Measurements from ENCODE around the gene ACOT8.

DNA sequence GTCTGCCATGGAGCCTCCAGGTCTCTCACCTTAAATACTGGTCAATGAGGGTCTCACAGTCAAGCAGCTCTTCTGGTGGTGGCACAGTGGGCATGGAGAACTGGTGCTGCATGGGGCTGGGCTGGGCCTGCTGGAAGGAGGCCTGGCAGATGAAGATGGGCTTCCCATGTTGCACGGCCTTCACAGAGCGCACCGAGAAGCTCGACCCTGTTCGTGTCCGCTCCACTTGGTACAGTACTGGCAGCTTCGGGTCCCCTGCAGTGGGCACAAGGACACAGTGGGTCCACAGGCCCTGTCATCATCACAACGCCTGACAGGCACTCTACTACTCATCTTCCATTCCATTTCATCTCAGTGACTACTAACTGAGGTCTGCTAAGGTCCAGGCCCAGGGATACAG lies 8.8 kb downstream of the ACOT8 start:
- no peak for TF ChIP-seq CTCF (IDR thresholded peaks at IDR 0.05; ENCODE audit: extremely low read depth in 1 of 2, insufficient read depth in 1 of 2, low read depth in 1 of 2, low read length in 2 of 2)
- TF ChIP-seq MAX (IDR thresholded peaks at IDR 0.05; ENCODE audit: insufficient read depth, insufficient read length): no peak
- TF ChIP-seq POLR2A (IDR thresholded peaks at IDR 0.05; ENCODE audit: low read depth, low read length): no peak
- TF ChIP-seq EZH2 (IDR thresholded peaks at IDR 0.05; ENCODE audit: borderline replicate concordance, low read depth, low read length, severe bottlenecking): no peak
- TF ChIP-seq POLR2AphosphoS5 (IDR thresholded peaks at IDR 0.05; ENCODE audit: insufficient read depth, low read depth, low read length): no peak
- no peak for TF ChIP-seq JUN (IDR thresholded peaks at IDR 0.05; ENCODE audit: borderline replicate concordance, insufficient read depth, insufficient read length, low read depth)
- TF ChIP-seq MYC (IDR thresholded peaks at IDR 0.05; ENCODE audit: low read depth, low read length): no peak
- TF ChIP-seq GATA2 (IDR thresholded peaks at IDR 0.05; ENCODE audit: insufficient read depth, insufficient read length, low read depth, low read length): no peak
- TF ChIP-seq FOS (IDR thresholded peaks at IDR 0.05; ENCODE audit: borderline replicate concordance, insufficient read depth, low read length): no peak
